ENCODE measurements around the gene TMEM201. TPM values are rescaled to one million over a fixed set of nuclear protein-coding genes. Genes with fewer than 3 reads are reported as not detected.

TMEM201 gene
- total RNA-seq, 2 experiments from 2014 or later: 21.1 to 23.2 TPM

DNA sequence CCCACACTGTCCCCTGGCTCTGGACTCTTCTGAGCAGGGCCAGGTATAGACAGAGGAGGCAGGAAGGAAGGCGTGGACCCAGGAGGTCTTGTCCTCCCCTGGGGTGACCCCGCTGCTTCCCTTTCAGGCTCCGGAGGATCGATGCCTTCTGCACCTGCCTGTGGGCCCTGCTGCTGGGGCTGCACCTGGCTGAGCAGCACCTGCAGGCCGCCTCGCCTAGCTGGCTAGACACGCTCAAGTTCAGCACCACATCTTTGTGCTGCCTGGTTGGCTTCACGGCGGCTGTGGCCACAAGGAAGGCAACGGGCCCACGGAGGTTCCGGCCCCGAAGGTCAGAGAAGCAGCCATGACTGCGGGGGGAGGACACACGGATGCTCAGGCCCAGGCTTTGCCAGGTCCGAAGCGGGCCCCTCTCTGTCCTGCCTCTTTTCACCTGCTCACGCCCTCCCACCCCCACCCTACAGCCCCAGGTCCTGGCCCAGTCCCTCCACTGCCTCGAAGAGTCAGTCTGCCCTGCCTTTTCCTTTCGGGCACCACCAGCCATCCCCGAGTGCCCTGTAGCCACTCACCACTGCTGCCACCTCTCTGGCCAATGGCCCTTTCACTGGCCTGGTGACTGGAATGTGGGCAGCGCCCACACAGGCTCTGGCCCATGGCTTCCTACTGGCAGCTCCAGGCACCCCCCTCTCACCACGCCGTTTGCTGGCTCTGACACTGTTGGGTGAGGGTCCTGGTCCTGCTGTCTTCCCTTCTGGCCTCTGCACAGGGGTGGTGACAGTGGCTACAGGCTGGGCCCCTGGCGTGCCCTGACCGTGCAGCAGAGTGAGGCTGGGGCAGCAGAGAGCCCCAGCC is 13.5 kb downstream of the TMEM201 start:
- no peaks in the 10 kb centered on the region for H3K9me3 Mint-ChIP-seq (ENCODE audit: insufficient read depth)
- H3K36me3 Mint-ChIP-seq (ENCODE audit: low read depth): peaks cover 6% of the 10 kb centered on the region
- no peaks in the 10 kb centered on the region for H3K27me3 Mint-ChIP-seq (ENCODE audit: low read depth)
- H3K27ac Mint-ChIP-seq: no peak overlapping the region
- no peak overlapping the region for H3K4me3 Mint-ChIP-seq
- ChIA-PET POLR2A (no interaction called here), CTCF (no interaction called here)
- ATAC-seq (no peak), DNase-seq (no peak)
- no peaks in the 10 kb centered on the region for H3K4me1 Mint-ChIP-seq (ENCODE audit: low read depth)

DNA sequence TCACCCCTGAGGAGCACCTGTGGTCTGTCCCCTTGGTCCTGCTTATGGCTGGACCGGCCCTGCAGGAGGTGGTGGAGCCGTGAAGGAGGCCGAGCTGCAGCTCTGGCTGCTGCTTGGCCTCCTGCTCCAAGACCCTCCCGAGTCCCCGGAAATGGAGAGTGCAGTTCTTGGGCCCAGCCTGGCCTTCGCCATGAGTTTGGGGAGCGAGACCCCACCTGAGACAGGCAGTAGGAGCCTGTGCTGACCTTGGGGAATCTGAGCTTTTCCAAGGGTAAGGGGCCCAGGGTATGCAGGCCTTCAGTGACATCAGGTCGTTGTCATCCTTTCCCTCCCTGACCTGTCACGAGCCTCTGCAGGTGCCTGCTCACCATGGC is 14.1 kb downstream of the TMEM201 start:
- Mint-ChIP-seq H3K27ac (no peak overlapping the region), H3K36me3 (ENCODE audit: low read depth) (peaks cover 6% of the 10 kb centered on the region), H3K4me3 (no peak overlapping the region), H3K4me1 (ENCODE audit: low read depth) (no peaks in the 10 kb centered on the region), H3K27me3 (ENCODE audit: low read depth) (no peaks in the 10 kb centered on the region), H3K9me3 (ENCODE audit: insufficient read depth) (no peaks in the 10 kb centered on the region)
- POLR2A ChIA-PET: interaction anchor here (0.7 kb wide), 1 partner anchor 48 kb away, joined by 3 read pairs; no protein-coding TSS in a partner anchor
- CTCF ChIA-PET: no interaction called here
- DNase-seq: no peak
- no peak for ATAC-seq

DNA sequence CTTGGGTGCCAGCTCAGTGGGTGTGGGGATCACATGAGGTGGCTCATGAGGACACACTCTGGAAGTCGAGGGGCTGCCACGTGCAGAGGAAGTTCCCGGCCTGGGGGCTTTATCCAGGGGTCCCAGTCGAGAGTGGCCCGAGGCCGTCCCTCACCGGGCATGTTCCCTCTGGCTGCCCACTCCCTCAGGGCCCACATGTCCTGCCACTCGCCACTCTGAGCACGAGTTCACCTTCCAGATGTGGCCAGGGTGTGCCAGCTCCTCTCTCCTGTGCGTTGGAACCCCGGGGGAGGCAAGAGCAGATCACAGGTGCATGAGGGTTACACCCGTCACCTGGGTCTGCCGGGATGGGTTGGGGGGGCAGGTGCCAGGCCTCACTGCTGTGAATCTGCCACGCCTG is 14.6 kb downstream of the TMEM201 start:
- ChIA-PET CTCF (interaction anchor here (0.6 kb wide), 1 partner anchor 13 kb away, joined by 3 read pairs; no protein-coding TSS in a partner anchor), POLR2A (interaction anchor here (0.7 kb wide), 1 partner anchor 47 kb away, joined by 3 read pairs; no protein-coding TSS in a partner anchor)
- Mint-ChIP-seq H3K36me3 (ENCODE audit: low read depth) (peaks cover 6% of the 10 kb centered on the region), H3K27me3 (ENCODE audit: low read depth) (no peaks in the 10 kb centered on the region), H3K27ac (no peak overlapping the region), H3K4me3 (no peak overlapping the region), H3K9me3 (ENCODE audit: insufficient read depth) (no peaks in the 10 kb centered on the region), H3K4me1 (ENCODE audit: low read depth) (no peaks in the 10 kb centered on the region)
- DNase-seq (no peak), ATAC-seq (no peak)

DNA sequence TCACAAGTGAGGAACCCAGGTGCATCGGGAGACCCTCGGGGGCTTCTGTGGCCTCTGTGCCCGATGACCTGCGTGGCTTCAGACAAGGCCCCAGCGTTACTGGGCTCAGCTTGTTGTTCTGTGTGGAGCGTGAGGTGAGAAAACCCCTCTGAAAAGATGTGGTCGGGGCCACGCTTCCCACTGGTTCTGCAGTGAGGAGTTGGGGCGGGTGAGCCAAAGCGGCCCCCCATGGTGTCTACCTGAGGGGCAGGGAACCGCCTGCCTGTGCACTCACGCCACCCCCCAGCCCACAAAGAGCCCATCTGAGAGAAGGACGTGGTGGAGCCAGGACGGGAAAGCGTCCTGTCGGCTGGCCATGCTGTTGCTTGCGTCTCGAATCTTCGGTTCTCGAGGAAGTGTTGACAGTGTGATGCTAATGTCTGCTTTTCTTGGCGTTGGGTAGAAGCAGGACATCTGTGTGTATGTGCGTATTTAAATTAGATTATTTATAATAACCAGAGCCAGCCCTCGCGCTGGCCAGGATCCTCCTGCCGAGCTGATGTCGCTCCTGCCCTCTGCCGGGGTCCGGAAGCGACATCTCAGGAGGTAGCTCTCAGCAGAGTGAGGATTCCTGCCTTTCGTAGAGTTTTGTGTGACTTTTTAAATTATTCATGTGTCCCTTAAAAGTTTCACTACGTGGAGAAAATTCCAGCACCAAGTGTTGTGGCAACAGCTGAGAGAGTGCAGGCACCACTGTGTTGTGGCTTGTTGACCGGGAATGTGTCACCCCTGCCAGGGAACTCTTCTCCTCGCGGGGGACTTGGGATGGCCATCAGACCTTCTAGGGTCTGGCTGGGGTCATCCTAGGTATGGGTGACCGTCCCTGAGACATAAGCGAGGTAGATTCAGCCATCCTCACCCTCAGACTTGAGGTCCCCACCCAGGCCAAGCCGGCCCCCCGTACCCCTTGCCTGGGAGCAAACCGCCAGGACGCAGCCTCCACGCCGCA is 15.3 kb downstream of the TMEM201 start:
- ChIA-PET POLR2A (no interaction called here), CTCF (interaction anchor here (0.6 kb wide), 1 partner anchor 12 kb away, joined by 3 read pairs; no protein-coding TSS in a partner anchor)
- DNase-seq (no peak), ATAC-seq (no peak)
- H3K36me3 Mint-ChIP-seq (ENCODE audit: low read depth): peaks cover 6% of the 10 kb centered on the region
- H3K27me3 Mint-ChIP-seq (ENCODE audit: low read depth): no peaks in the 10 kb centered on the region
- no peak overlapping the region for H3K4me3 Mint-ChIP-seq
- H3K4me1 Mint-ChIP-seq (ENCODE audit: low read depth): no peaks in the 10 kb centered on the region
- no peaks in the 10 kb centered on the region for H3K9me3 Mint-ChIP-seq (ENCODE audit: insufficient read depth)
- no peak overlapping the region for H3K27ac Mint-ChIP-seq

DNA sequence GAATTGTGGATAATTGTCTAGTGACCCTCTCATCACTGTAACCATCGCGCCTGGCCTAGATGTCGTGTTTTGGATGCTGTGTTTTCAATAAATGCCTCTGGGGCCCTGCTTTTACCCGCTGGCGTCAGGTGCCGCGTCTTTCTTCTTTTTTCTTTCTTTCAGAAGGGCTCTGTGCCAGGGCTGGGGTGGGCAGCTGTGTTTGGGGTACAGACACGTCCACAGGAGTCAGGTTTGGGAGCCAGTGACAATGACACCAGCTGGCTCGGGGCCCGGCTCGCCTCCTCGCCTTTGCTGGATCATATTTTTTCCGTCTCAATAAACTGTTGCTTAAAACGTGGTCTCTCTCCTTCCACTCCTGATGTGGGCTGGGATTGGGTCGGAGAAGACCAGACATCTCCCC is 16.1 kb downstream of the TMEM201 start:
- no peaks in the 10 kb centered on the region for H3K4me1 Mint-ChIP-seq (ENCODE audit: low read depth)
- no peaks in the 10 kb centered on the region for H3K9me3 Mint-ChIP-seq (ENCODE audit: insufficient read depth)
- ATAC-seq (no peak), DNase-seq (no peak)
- H3K27ac Mint-ChIP-seq: no peak overlapping the region
- no peaks in the 10 kb centered on the region for H3K27me3 Mint-ChIP-seq (ENCODE audit: low read depth)
- CTCF ChIA-PET: no interaction called here
- H3K4me3 Mint-ChIP-seq: no peak overlapping the region
- POLR2A ChIA-PET: no interaction called here
- H3K36me3 Mint-ChIP-seq (ENCODE audit: low read depth): peaks cover 4% of the 10 kb centered on the region

DNA sequence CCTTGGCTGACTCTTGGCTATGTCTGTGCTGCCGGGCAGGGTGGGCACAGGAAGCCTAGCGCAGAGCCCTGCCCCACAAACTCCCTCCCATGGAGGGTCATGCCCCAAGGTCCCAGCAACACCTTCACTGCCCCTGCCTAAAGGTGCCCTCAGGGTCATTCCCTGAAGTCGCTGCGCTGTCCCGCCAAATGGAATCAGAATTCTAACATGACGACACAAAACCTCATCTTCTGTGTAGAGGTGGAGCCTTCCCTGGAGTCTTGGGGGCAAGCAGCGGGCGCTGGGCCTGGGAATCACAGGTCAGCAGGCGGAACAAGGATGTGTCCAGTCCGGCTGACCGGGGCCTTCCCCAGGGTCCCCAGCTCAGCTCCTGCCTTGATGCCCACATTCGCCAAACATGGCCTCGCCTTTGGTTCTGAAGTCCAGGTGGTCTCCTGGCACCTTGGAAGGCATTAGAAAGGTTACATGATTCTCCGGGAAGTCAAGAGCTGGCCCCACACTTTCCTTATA is 17.3 kb downstream of the TMEM201 start:
- Mint-ChIP-seq H3K27me3 (ENCODE audit: low read depth) (no peaks in the 10 kb centered on the region), H3K9me3 (ENCODE audit: insufficient read depth) (no peaks in the 10 kb centered on the region), H3K4me3 (no peak overlapping the region), H3K27ac (no peak overlapping the region), H3K4me1 (ENCODE audit: low read depth) (no peaks in the 10 kb centered on the region), H3K36me3 (ENCODE audit: low read depth) (peaks cover 6% of the 10 kb centered on the region)
- ChIA-PET CTCF (no interaction called here), POLR2A (interaction anchor here (0.7 kb wide), 1 partner anchor 20 kb away, joined by 3 read pairs; no protein-coding TSS in a partner anchor)
- ATAC-seq: no peak
- DNase-seq: no peak

DNA sequence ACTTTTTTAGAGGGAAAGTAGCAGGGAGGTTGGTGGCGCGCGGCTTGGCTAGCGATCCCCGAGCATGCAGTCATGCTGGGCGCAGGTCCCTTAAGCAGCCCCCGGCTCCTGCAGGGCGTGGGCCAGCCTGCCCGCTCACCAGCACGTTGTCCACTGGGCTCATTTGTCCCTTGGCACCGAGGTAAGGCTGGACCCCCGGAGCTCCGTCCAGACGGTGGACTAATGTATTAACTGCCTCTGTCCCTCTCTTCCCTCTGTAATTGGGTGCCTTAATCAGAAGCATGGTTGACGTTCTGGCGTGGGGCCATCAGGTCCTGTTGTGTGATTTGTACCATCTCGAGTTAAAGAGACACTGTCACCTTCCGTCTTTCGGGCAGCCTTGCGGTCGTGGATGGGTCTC is 17.7 kb downstream of the TMEM201 start:
- Mint-ChIP-seq H3K4me1 (ENCODE audit: low read depth) (no peaks in the 10 kb centered on the region), H3K36me3 (ENCODE audit: low read depth) (peaks cover 7% of the 10 kb centered on the region), H3K4me3 (no peak overlapping the region), H3K27me3 (ENCODE audit: low read depth) (no peaks in the 10 kb centered on the region), H3K9me3 (ENCODE audit: insufficient read depth) (no peaks in the 10 kb centered on the region), H3K27ac (no peak overlapping the region)
- POLR2A ChIA-PET: no interaction called here
- DNase-seq (no peak), ATAC-seq (no peak)
- CTCF ChIA-PET: no interaction called here

DNA sequence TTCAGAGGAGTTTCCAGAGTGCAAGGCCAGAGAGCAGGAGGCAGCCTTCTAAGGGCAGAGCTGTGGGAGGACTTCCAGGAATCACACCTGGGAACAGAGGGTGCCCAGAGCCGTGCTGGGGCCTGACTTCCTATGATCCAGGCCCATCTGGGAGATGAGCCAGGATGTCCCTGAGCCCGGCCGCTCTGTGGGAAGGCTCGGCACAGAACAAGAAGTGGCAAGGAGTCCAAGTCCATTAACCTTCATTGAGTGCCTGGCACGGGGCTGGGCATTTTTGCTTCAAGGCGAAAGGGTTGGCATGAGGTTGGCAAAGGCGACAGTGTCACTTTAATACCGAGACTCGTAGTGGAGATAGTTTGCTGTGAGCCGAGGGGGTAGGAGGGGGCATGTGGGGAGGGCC is 18.2 kb downstream of the TMEM201 start:
- Mint-ChIP-seq H3K27ac (no peak overlapping the region), H3K4me1 (ENCODE audit: low read depth) (no peaks in the 10 kb centered on the region), H3K4me3 (no peak overlapping the region), H3K36me3 (ENCODE audit: low read depth) (peaks cover 9% of the 10 kb centered on the region), H3K27me3 (ENCODE audit: low read depth) (no peaks in the 10 kb centered on the region), H3K9me3 (ENCODE audit: insufficient read depth) (no peaks in the 10 kb centered on the region)
- DNase-seq: no peak
- ChIA-PET POLR2A (interaction anchor here (1.0 kb wide), 1 partner anchor 10 kb away, joined by 3 read pairs; no protein-coding TSS in a partner anchor), CTCF (interaction anchor here (1.7 kb wide), 1 partner anchor 9 kb away, joined by 5 read pairs; no protein-coding TSS in a partner anchor)
- ATAC-seq: no peak

DNA sequence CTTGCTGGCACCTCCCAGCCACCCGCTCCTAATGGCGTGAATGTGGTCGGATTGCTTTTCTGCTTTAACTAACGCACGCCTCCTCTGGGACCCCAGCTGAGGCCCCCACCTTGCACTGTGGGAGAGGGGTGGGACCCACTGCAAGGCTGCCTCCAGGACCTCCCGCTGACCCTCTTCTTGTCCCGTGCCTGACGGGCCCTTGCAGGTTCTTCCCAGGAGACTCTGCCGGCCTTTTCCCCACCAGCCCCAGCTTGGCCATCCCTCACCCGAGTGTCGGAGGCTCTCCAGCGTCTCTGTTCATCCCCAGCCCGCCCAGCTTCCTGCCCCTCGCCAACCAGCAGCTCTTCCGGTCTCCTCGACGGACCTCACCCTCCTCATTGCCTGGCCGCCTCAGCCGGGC is 18.6 kb downstream of the TMEM201 start:
- Mint-ChIP-seq H3K27ac (no peak overlapping the region), H3K27me3 (ENCODE audit: low read depth) (no peaks in the 10 kb centered on the region), H3K4me1 (ENCODE audit: low read depth) (no peaks in the 10 kb centered on the region), H3K4me3 (no peak overlapping the region), H3K9me3 (ENCODE audit: insufficient read depth) (no peaks in the 10 kb centered on the region), H3K36me3 (ENCODE audit: low read depth) (peaks cover 9% of the 10 kb centered on the region)
- ATAC-seq (no peak), DNase-seq (no peak)
- ChIA-PET CTCF (interaction anchor here (1.7 kb wide), 1 partner anchor 9 kb away, joined by 5 read pairs; no protein-coding TSS in a partner anchor), POLR2A (interaction anchor here (1.0 kb wide), 1 partner anchor 11 kb away, joined by 3 read pairs; no protein-coding TSS in a partner anchor)

DNA sequence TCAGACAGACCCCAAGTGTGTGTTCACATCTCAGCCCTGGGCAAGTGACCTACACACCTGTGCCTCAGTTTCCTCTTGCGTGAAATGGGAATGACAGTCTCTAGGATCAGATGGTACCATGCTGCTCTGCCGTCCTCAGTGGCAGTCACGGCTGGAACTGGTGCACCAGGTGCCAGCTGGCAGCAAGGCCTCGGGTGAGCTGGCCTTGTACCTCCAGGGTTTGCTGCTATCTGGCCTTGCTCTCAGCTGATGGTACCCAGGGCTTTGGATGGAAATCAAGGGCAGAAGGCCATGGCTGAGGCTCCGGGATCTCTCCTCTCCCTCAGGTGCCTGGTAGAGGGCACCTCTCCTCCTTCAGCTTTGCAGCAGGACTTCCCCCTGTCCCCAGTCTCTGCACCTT is 21.3 kb downstream of the TMEM201 start:
- Mint-ChIP-seq H3K9me3 (ENCODE audit: insufficient read depth) (no peaks in the 10 kb centered on the region), H3K4me3 (no peak overlapping the region), H3K27me3 (ENCODE audit: low read depth) (no peaks in the 10 kb centered on the region), H3K4me1 (ENCODE audit: low read depth) (no peaks in the 10 kb centered on the region), H3K36me3 (ENCODE audit: low read depth) (peaks cover 12% of the 10 kb centered on the region), H3K27ac (no peak overlapping the region)
- ATAC-seq (no peak), DNase-seq (no peak)
- ChIA-PET CTCF (no interaction called here), POLR2A (no interaction called here)

DNA sequence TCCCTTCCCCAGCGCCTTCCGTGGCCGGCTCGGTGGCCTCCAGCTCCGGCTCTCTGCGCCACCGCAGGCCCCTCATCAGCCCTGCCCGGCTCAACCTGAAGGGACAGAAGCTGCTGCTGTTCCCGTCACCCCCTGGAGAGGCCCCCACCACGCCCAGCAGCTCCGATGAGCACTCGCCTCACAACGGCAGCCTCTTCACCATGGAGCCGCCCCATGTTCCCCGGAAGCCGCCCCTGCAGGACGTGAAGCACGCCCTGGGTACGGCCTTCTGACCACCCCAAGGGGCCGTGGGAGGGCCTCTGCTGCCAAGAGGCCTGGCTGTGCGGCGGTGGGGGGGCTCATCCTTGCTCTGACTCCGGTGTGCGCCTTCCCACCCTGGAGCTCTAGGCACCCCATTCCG is 21.8 kb downstream of the TMEM201 start:
- no peak overlapping the region for H3K4me3 Mint-ChIP-seq
- peaks cover 12% of the 10 kb centered on the region for H3K36me3 Mint-ChIP-seq (ENCODE audit: low read depth)
- H3K27ac Mint-ChIP-seq: no peak overlapping the region
- no peaks in the 10 kb centered on the region for H3K9me3 Mint-ChIP-seq (ENCODE audit: insufficient read depth)
- ATAC-seq: no peak
- H3K27me3 Mint-ChIP-seq (ENCODE audit: low read depth): no peaks in the 10 kb centered on the region
- ChIA-PET POLR2A (no interaction called here), CTCF (no interaction called here)
- no peak for DNase-seq
- no peaks in the 10 kb centered on the region for H3K4me1 Mint-ChIP-seq (ENCODE audit: low read depth)

DNA sequence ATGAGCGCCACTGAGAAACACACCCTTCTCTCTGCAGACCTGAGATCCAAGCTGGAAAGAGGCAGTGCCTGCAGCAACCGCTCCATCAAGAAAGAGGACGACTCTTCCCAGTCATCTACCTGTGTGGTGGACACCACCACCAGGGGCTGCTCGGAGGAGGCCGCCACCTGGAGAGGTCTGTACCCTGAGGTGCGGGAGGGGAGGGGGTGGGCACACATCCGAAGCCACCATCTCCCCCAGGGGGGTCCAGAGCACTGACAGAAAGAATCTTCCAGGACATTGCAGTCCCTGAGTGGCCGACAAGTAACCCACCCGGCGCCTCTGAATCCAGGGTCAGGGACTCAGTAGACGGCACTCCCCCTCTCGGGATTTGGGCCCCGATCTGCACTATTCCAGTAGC is 23.0 kb downstream of the TMEM201 start:
- DNase-seq: no peak
- no peak for ATAC-seq
- ChIA-PET CTCF (no interaction called here), POLR2A (no interaction called here)
- Mint-ChIP-seq H3K27ac (no peak overlapping the region), H3K4me3 (no peak overlapping the region), H3K4me1 (ENCODE audit: low read depth) (no peaks in the 10 kb centered on the region), H3K36me3 (ENCODE audit: low read depth) (peaks cover 12% of the 10 kb centered on the region), H3K27me3 (ENCODE audit: low read depth) (no peaks in the 10 kb centered on the region), H3K9me3 (ENCODE audit: insufficient read depth) (no peaks in the 10 kb centered on the region)
